ENCODE measurements around the gene STK38L. TPM values are rescaled to one million over a fixed set of nuclear protein-coding genes. Genes with fewer than 3 reads are reported as not detected.

Gene STK38L
- total and polyA plus RNA-seq, 2 of the 4 experiments (the other 2 are of a cell fraction), result 5.1 to 7.2 TPM

DNA sequence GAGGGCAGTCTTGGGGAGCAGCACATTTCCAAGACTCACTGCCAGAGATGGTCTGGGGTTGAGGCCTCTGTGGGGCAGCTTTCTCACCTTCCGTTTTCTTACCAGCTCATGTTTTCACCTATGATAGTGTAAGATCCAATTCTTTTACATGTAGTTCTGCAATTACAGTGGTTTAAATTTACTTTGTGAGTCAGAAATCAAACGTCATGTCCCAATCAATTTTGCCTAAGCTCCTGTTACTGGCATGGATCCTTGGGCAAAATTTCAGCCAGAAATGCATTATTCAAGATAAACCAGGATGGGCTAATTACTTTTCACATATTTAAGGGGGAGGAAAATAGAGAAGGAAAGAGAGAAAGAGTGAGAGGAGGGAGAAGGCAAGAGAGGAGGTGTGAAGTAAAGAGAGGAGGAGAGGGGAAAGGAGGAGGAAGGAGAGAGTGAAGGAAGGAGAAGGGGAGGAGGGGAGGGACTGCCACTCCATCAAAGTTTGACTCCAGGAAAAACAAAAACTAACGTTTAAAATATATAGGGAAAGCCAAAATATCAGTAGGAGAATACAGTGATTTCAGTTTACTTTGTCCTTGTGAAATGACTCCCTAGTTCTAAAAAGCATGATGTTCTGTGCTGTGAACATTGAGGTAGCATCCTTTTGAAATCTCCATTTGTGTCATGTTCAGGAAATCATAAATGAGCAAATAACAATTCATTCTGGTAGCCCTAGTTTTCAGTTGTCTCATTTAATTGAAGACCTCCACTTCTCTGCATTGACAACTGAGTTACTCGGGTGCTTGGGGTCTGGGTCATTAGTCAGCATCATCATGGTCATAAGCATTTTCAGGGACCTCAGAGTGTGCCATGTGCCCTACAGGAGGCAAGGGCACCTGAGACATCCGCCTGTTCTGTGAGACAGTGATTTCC, 91.5 kb downstream of the STK38L start:
- no peak overlapping the region for H3K56ac ChIP-seq (ENCODE audit: extremely low read depth, insufficient read depth, low read length)
- H3K9me3 ChIP-seq (ENCODE audit: control insufficient read depth, insufficient read depth, low read length), result no peaks in the 10 kb centered on the region
- peaks cover 15% of the 10 kb centered on the region for H3K4me1 ChIP-seq (ENCODE audit: control insufficient read depth, insufficient read depth, low read length)
- peak overlapping the region in 1 of 2 experiments; percentile 24; a peak in 2 of 4 replicates for H4K8ac ChIP-seq (ENCODE audit: low read depth in 2 of 2, low read length in 2 of 2)
- 0 out of 2 replicates have a peak overlapping the region, but pooled peaks have one; percentile 10 for H2BK120ac ChIP-seq (ENCODE audit: low read depth, low read length)
- no peaks in the 10 kb centered on the region for H4K20me1 ChIP-seq (ENCODE audit: insufficient read depth, low read length)
- CTCF ChIA-PET, result no interaction called here
- H3K23ac ChIP-seq (ENCODE audit: low read depth, low read length), result peak overlapping the region; percentile 31; the same call in 1 of the 2 replicates
- H3K79me1 ChIP-seq (ENCODE audit: low read depth in 1 of 2, low read length in 2 of 2), result peaks cover 30 to 57% of the 10 kb centered on the region in 2 experiments
- no peaks in the 10 kb centered on the region for H3K36me3 ChIP-seq (ENCODE audit: control insufficient read depth, insufficient read depth, low read length)
- WGBS, 2 experiments (ENCODE audit: extremely low coverage in 2 of 2, insufficient read length in 1 of 2), result 60% methylated on average over 1 of the region's 5 CpGs; no CpG with 5 or more reads in 1 of the 2 experiments
- in situ Hi-C loops (cut with MboI; ENCODE audit: low sequenced_read_pairs), result no loop called here
- no peak overlapping the region for H2BK5ac ChIP-seq (ENCODE audit: low read depth, low read length, poor library complexity, severe bottlenecking)
- dilution Hi-C loops (cut with HindIII; ENCODE audit: low sequenced_read_pairs, unreplicated experiment), result no loop called here
- TF ChIP-seq POLR2A (IDR thresholded peaks at IDR 0.05; ENCODE audit: low read depth, low read length) (no peak), MAZ (IDR thresholded peaks at IDR 0.05; ENCODE audit: borderline replicate concordance, low read depth, low read length) (no peak), MAFK (IDR thresholded peaks at IDR 0.05; ENCODE audit: low read depth, low read length) (no peak), MXI1 (IDR thresholded peaks at IDR 0.05; ENCODE audit: borderline replicate concordance, low read depth, low read length) (no peak)
- H3K14ac ChIP-seq (replicated peaks; ENCODE audit: low read depth, low read length), result peak overlapping the region; percentile 33; the same call in 1 of the 2 replicates
- POLR2A ChIA-PET (ENCODE audit: unreplicated experiment), result interaction anchor here (0.7 kb wide), 1 partner anchor 416 kb away, joined by 9 read pairs; no protein-coding TSS in a partner anchor
- H2BK20ac ChIP-seq (ENCODE audit: low read depth, low read length), result no peak overlapping the region
- peak overlapping the region; percentile 30 for H2AK5ac ChIP-seq (ENCODE audit: low read depth, low read length)
- peaks cover 13% of the 10 kb centered on the region for H3K9me1 ChIP-seq (ENCODE audit: insufficient read depth, low read length)
- H3K4me3 ChIP-seq (ENCODE audit: insufficient read depth, low read depth, low read length), result no peak overlapping the region
- H2AK9ac ChIP-seq (replicated peaks; ENCODE audit: low read depth, low read length, poor library complexity), result no peak overlapping the region
- no TSS peak for BruUV-seq (replicated peaks)
- H2BK15ac ChIP-seq (ENCODE audit: low read depth, low read length), result no peak overlapping the region; the same call in 2 of the 3 replicates
- peak overlapping the region; percentile 55; the same call in 1 of the 2 replicates for H4K5ac ChIP-seq (ENCODE audit: low read depth, low read length)
- H3K4me2 ChIP-seq (ENCODE audit: low read depth, low read length), result peak overlapping the region; percentile 32; the same call in 1 of the 2 replicates
- H3K9ac ChIP-seq (ENCODE audit: low read depth, low read length), result no peak overlapping the region
- ATAC-seq (ENCODE audit: low read depth), result no peak
- H3K18ac ChIP-seq (ENCODE audit: low read depth, low read length), result no peak overlapping the region
- peak overlapping the region; percentile 31; the same call in 1 of the 2 replicates for H3K4ac ChIP-seq (ENCODE audit: low read depth, low read length)
- H4K91ac ChIP-seq (ENCODE audit: insufficient read depth, low read depth, low read length), result no peak overlapping the region
- intact Hi-C loops (cut with micrococcal nuclease), result no loop called here
- no peak overlapping the region for H3K27ac ChIP-seq (ENCODE audit: insufficient read depth, low read length)
- H2AFZ ChIP-seq (replicated peaks; ENCODE audit: low read length, poor library complexity), result no peak overlapping the region
- no peaks in the 10 kb centered on the region for H3K27me3 ChIP-seq (ENCODE audit: control insufficient read depth, insufficient read depth, low read length)
- no peak for DNase-seq

Data from IMR-90 (cell line).